ENCODE measurements around the gene FAM131B.

The FAM131B gene

DNA sequence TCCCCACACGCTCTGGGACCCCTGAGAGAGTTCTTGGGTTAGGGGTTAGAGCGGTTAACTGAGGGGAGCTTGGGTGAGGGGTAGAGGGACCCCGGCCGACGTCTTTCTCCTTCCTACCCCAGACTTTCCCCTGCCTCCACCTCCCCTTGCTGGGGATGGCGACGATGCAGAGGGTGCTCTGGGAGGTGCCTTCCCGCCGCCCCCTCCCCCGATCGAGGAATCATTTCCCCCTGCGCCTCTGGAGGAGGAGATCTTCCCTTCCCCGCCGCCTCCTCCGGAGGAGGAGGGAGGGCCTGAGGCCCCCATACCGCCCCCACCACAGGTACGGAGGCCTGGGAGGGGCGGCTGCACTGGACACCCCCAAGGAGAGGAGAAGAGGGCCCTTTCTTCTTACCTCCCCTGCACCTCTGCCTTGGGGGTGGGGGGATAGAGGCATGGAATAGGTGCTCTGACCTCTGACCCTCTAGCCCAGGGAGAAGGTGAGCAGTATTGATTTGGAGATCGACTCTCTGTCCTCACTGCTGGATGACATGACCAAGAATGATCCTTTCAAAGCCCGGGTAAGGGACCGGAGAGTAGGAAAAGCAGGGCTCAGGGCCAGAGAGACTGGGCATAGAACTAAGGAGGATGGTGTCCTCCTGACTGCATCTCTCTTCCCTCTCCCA, 19.7 kb upstream of the FAM131B start:
- Histone ChIP-seq H3K4me3 (ENCODE audit: insufficient read depth, low read depth, low read length) (peak overlapping the region; percentile 70), H3K36me3 (ENCODE audit: control insufficient read depth, insufficient read depth, low read length) (no peaks in the 10 kb centered on the region), H3K9me3 (ENCODE audit: control insufficient read depth, low read length) (no peaks in the 10 kb centered on the region), H3K27ac (ENCODE audit: insufficient read depth, low read depth, low read length, poor library complexity, severe bottlenecking) (no peak overlapping the region), H3K27me3 (ENCODE audit: control insufficient read depth, insufficient read depth, low read length, poor library complexity, severe bottlenecking) (no peaks in the 10 kb centered on the region), H3K4me1 (ENCODE audit: control insufficient read depth, insufficient read depth, low read length) (peaks cover 25% of the 10 kb centered on the region)
- 9 to 10% methylated on average over 17 to 21 of the region's 21 CpGs for WGBS, 2 experiments

DNA sequence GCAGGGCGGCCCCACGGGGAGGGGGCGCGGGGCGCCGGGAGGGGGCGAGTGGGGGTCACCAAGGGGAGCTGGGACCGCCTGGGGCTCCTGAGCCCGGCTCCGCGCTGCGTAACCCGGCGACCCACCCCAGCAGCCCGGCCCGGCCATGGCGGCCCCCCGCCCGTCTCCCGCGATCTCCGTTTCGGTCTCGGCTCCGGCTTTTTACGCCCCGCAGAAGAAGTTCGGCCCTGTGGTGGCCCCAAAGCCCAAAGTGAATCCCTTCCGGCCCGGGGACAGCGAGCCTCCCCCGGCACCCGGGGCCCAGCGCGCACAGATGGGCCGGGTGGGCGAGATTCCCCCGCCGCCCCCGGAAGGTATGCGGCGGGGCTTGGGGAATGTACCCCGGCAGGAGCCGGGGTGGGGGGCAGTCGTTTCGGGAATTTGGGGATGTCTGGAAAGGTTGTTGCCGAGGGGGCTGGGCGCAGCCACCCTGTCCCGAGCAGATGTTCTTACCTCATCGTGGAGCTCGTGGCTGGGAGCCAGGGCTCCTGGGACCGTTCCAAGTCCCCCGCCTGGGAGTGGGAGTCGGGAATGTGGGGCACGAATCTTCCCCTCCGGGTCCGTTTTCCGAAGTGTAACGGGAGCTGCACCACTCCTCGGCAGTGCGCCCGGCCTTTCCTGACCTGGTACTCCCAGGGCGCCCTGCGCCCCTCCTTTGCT, 19.1 kb upstream of the FAM131B start:
- WGBS, 2 experiments, result 0 to 1% methylated on average over 63 of the region's 64 CpGs
- Histone ChIP-seq H3K27me3 (ENCODE audit: control insufficient read depth, insufficient read depth, low read length, poor library complexity, severe bottlenecking) (no peaks in the 10 kb centered on the region), H3K4me1 (ENCODE audit: control insufficient read depth, insufficient read depth, low read length) (peaks cover 25% of the 10 kb centered on the region), H3K27ac (ENCODE audit: insufficient read depth, low read depth, low read length, poor library complexity, severe bottlenecking) (no peak overlapping the region), H3K36me3 (ENCODE audit: control insufficient read depth, insufficient read depth, low read length) (no peaks in the 10 kb centered on the region), H3K4me3 (ENCODE audit: insufficient read depth, low read depth, low read length) (peak overlapping the region; percentile 70), H3K9me3 (ENCODE audit: control insufficient read depth, low read length) (no peaks in the 10 kb centered on the region)

DNA sequence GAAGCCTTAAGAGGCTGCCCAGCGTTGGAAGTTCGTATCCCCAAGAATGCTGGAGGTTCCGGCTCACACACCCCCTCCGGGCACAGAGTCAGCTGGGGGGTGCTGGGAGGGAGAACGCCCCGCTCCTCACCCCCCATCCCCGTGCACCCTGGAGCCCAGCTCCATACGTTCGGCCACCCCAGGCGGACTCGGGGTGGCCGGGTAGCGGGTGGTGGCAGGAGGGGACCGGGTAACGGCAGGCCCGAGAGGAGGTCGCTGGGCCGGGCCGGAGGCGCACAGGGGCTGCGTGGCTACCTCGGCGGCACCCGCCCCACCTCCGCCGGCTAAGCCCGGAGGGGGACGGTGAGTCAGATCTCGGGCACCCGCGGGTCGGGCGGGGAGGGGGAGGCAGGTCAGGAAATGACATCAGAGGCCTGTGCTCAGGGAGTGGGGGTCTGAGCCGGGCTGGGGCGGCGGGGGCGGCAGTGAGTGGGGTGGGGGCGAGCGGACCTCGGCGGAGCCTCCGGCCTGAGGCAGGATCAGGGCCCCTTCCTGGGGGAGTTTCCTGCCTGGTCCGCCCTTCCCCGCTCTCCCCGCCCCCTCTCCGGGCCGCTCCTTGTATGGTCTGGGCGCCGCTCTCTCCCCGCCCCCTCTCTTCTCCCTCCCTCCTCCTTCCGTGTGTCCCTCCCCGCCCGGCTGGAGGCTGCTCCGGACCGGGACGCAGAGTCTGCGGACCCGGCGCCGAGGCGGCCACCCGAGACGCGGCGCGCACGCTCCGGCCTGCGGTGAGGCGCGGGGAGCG, 18.3 kb upstream of the FAM131B start, which contains the start of gene ZYX:
Gene ZYX, plus strand, starts transcription at position 700 of the 781 bp plus-strand sequence. CDS start 227 bp downstream, outside the sequence.
- 0 to 1% methylated on average over 72 of the region's 72 CpGs for WGBS, 2 experiments
- H3K4me1 ChIP-seq (ENCODE audit: control insufficient read depth, insufficient read depth, low read length), result peaks cover 25% of the 10 kb centered on the region
- H3K9me3 ChIP-seq (ENCODE audit: control insufficient read depth, low read length), result no peaks in the 10 kb centered on the region

DNA sequence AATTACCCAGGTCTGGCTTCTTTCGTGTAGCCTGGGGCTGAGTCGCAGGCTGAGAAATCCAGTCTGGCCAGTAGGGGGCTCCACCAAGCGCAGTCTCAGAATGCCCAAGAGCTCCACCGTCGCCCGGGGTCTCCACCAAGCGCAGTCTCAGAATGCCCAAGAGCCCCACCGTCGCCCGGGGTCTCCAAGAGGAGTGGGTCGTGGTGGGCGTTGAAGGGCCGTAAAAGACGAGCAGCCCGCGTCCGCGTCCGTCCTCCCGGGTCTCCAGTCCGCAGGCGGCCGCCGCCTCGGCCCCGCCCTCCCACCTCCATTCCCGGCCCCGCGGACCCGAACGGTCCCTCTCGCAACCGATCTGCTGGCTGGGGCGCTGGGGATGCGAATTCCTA, 17.7 kb upstream of the FAM131B start:
- Histone ChIP-seq H3K9me3 (ENCODE audit: control insufficient read depth, low read length) (no peaks in the 10 kb centered on the region), H3K27ac (ENCODE audit: insufficient read depth, low read depth, low read length, poor library complexity, severe bottlenecking) (peak overlapping the region; percentile 93), H3K4me1 (ENCODE audit: control insufficient read depth, insufficient read depth, low read length) (peaks cover 25% of the 10 kb centered on the region), H3K27me3 (ENCODE audit: control insufficient read depth, insufficient read depth, low read length, poor library complexity, severe bottlenecking) (no peaks in the 10 kb centered on the region), H3K4me3 (ENCODE audit: insufficient read depth, low read depth, low read length) (peak overlapping the region; percentile 70), H3K36me3 (ENCODE audit: control insufficient read depth, insufficient read depth, low read length) (no peaks in the 10 kb centered on the region)
- 0 to 1% methylated on average over 35 of the region's 35 CpGs for WGBS, 2 experiments

More for the DNA sequence above, 18.3 kb upstream of the FAM131B start, which contains the start of gene ZYX:
- Histone ChIP-seq H3K27me3 (ENCODE audit: control insufficient read depth, insufficient read depth, low read length, poor library complexity, severe bottlenecking) (no peaks in the 10 kb centered on the region), H3K27ac (ENCODE audit: insufficient read depth, low read depth, low read length, poor library complexity, severe bottlenecking) (peak within 1 kb of the TSS; percentile 93), H3K36me3 (ENCODE audit: control insufficient read depth, insufficient read depth, low read length) (no peaks in the 10 kb centered on the region), H3K4me3 (ENCODE audit: insufficient read depth, low read depth, low read length) (peak within 1 kb of the TSS; percentile 70)

DNA sequence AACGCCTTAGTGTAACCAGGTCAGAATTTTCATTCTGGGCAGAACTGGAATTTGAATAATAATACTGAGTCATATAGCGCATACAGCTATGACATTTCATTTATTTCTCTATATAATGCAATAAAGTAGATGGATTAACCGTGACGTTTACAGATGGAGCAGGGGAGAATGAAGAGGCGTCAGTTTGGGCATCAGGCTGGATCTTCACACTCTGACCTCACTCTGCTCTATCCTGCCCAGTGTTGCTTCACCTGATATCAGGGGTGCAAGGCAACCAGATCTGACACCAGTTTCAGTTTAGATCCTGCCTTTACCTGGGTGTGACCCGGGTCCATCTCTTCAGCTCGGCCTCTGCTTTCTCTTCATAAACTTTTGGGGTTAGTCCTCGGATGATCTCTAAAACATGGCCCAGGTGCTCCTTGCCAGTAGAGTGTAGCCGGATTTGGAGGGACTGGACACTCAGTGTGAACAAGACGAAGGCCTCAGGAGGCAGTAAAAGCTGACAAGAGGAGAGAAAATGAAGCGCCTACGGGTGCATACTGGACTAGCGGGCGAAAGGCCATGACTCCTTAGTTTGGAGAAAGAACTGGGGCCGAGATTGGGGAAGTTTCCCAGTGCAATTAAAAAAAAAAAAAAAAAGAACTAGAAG, 17.2 kb upstream of the FAM131B start:
- Histone ChIP-seq H3K36me3 (ENCODE audit: control insufficient read depth, insufficient read depth, low read length) (no peaks in the 10 kb centered on the region), H3K9me3 (ENCODE audit: control insufficient read depth, low read length) (no peaks in the 10 kb centered on the region), H3K27me3 (ENCODE audit: control insufficient read depth, insufficient read depth, low read length, poor library complexity, severe bottlenecking) (no peaks in the 10 kb centered on the region), H3K4me3 (ENCODE audit: insufficient read depth, low read depth, low read length) (peak overlapping the region; percentile 70), H3K27ac (ENCODE audit: insufficient read depth, low read depth, low read length, poor library complexity, severe bottlenecking) (no peak overlapping the region), H3K4me1 (ENCODE audit: control insufficient read depth, insufficient read depth, low read length) (peaks cover 25% of the 10 kb centered on the region)
- WGBS, 2 experiments, result 46% methylated on average over 14 of the region's 15 CpGs

DNA sequence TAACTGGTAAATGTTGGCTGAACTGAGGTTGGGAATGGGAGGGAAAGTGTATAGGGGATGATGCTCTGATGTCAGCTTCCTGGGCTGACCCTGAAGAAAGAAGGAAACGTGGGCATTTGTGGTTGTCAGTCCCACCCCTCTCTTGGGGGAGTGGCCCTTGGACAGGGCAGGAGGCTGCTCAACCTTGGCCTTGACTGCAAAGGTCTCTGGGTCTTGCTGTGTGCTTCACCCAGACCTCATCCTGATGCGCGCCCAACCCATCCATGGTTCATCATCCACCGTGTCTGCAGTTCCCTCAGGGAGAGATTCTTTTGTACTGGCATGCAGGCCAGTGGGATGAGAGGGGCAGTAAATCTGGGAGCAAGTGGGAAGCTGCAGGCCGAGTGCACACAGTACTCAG, 13.9 kb upstream of the FAM131B start:
- Histone ChIP-seq H3K27ac (ENCODE audit: insufficient read depth, low read depth, low read length, poor library complexity, severe bottlenecking) (no peak overlapping the region), H3K4me1 (ENCODE audit: control insufficient read depth, insufficient read depth, low read length) (peaks cover 10% of the 10 kb centered on the region), H3K36me3 (ENCODE audit: control insufficient read depth, insufficient read depth, low read length) (no peaks in the 10 kb centered on the region), H3K4me3 (ENCODE audit: insufficient read depth, low read depth, low read length) (no peak overlapping the region), H3K9me3 (ENCODE audit: control insufficient read depth, low read length) (no peaks in the 10 kb centered on the region), H3K27me3 (ENCODE audit: control insufficient read depth, insufficient read depth, low read length, poor library complexity, severe bottlenecking) (no peaks in the 10 kb centered on the region)
- WGBS, 2 experiments, result 79 to 80% methylated on average over 5 of the region's 5 CpGs

DNA sequence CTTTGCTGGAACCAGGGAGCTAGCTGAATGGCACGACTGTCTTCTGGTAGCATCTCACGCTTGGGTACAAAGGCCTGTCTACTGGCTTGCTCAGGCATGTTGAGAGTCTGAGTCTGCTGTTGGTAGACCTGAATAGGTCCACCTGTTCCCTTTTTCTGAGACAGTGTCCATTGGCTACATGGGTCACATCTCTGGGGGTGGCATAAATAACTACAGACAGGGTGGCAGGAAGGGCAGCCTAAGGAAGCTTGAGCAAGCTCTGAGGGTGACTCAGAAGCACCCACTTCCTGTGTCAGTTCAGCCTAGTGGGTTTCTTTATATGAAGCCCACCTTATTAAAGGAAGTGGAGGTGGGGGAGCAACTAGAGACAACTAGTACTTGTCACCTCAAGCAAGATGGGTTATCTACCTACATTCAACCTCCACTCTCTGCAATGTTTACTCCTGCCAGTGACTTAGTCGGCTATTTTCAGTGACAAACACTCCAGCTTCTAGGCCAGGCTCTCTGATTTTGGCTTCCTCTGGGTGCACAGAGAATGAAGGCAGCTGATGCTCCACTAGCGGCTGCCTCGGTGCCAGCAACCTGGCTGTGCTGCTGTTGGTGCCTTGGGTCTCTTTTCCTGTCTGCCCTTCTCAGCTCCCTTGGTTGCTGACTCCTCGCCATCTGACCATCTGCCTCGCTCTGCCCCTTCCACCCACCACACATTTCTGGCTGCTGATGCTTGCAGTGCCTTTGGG, 13.0 kb upstream of the FAM131B start:
- Histone ChIP-seq H3K4me1 (ENCODE audit: control insufficient read depth, insufficient read depth, low read length) (peaks cover 11% of the 10 kb centered on the region), H3K27ac (ENCODE audit: insufficient read depth, low read depth, low read length, poor library complexity, severe bottlenecking) (no peak overlapping the region), H3K27me3 (ENCODE audit: control insufficient read depth, insufficient read depth, low read length, poor library complexity, severe bottlenecking) (no peaks in the 10 kb centered on the region), H3K36me3 (ENCODE audit: control insufficient read depth, insufficient read depth, low read length) (no peaks in the 10 kb centered on the region), H3K4me3 (ENCODE audit: insufficient read depth, low read depth, low read length) (no peak overlapping the region), H3K9me3 (ENCODE audit: control insufficient read depth, low read length) (no peaks in the 10 kb centered on the region)
- 90 to 93% methylated on average over 7 of the region's 7 CpGs for WGBS, 2 experiments

DNA sequence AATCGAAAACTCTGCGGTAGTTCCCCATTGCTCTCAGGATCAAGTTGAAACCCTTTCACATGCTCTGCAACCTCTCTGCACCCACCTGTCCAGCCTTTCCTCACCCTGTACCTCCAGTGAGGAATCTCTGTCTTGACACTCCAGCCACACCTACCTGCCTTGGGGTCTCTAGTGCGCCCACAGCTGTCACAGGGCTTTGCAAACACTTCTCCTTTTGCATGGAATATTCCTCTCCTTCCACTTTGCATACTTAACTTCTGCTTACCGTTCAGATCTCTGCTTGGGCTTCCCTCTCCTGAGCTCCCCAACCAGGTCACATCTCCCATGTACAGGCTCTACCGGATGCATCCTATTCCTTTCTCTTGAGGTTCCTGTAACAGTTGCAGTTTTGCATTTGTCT, 12.0 kb upstream of the FAM131B start:
- Histone ChIP-seq H3K27me3 (ENCODE audit: control insufficient read depth, insufficient read depth, low read length, poor library complexity, severe bottlenecking) (no peaks in the 10 kb centered on the region), H3K4me3 (ENCODE audit: insufficient read depth, low read depth, low read length) (no peak overlapping the region), H3K27ac (ENCODE audit: insufficient read depth, low read depth, low read length, poor library complexity, severe bottlenecking) (no peak overlapping the region), H3K36me3 (ENCODE audit: control insufficient read depth, insufficient read depth, low read length) (no peaks in the 10 kb centered on the region), H3K4me1 (ENCODE audit: control insufficient read depth, insufficient read depth, low read length) (peaks cover 17% of the 10 kb centered on the region), H3K9me3 (ENCODE audit: control insufficient read depth, low read length) (no peaks in the 10 kb centered on the region)
- WGBS, 2 experiments, result 81 to 90% methylated on average over 5 of the region's 5 CpGs

DNA sequence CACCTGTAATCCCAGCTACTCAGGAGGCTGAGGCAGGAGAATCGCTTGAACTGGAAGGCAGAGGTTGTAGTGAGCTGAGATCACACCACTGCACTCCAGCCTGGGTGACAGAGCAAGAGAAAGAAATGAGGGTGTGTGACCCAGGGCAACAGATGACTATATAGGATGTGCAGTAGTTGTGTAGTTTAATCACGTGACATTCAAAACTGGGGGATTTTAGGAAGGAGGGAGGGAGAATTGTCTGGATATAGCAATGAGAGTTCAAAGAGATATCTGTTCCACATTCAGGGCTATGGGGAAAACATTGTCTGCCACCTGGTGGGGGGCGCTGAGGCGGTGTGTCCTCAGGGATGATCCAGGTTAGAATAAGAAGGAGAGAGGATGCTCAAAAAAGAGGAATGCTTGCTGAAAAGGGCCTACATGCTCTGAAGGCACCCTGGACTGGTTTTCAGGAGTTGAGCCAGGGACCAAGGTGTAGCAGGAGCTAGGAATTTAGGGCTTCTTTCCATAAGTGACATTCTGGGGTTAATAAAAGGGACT, 10.8 kb upstream of the FAM131B start:
- H3K4me3 ChIP-seq (ENCODE audit: insufficient read depth, low read depth, low read length), result no peak overlapping the region
- no peak overlapping the region for H3K27ac ChIP-seq (ENCODE audit: insufficient read depth, low read depth, low read length, poor library complexity, severe bottlenecking)
- H3K4me1 ChIP-seq (ENCODE audit: control insufficient read depth, insufficient read depth, low read length), result peaks cover 10% of the 10 kb centered on the region
- H3K9me3 ChIP-seq (ENCODE audit: control insufficient read depth, low read length), result no peaks in the 10 kb centered on the region
- WGBS, 2 experiments, result 73 to 77% methylated on average over 4 of the region's 4 CpGs
- H3K36me3 ChIP-seq (ENCODE audit: control insufficient read depth, insufficient read depth, low read length), result no peaks in the 10 kb centered on the region
- no peaks in the 10 kb centered on the region for H3K27me3 ChIP-seq (ENCODE audit: control insufficient read depth, insufficient read depth, low read length, poor library complexity, severe bottlenecking)
